ENCODE data around the gene GRN.

Gene GRN

GRCh38 chr17:44344939-44345453 is at the start of gene GRN:
Gene GRN, plus strand, starts transcription at chr17:44345302. Its CDS starts 3,863 bp downstream, at chr17:44349165.
- DNase-seq (ENCODE audit: low read depth), result peak; percentile 99

DNA sequence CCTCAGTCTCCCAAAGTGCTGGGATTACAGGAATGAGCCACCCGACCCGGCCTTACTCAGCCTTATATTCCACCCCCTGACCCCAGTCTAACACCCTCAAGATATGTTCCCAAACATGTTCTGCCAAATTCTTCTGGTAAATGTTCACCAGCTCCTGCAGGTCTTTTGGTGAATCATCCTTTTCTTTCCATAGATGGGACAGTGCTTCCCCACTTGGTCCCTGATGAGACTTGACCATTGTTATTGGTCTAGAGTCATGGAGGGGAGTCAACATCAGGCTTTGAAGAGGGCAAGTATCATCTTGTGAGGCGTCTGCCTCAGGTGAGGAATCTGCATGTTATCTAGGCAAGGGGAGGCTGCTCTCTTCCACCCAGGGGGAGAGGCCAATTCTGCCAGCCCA is 47.1 kb upstream of the GRN start:
- no peak for DNase-seq (ENCODE audit: low read depth)

- DNase-seq (ENCODE audit: low read depth), result no peak
These were observed 40.5 kb upstream of the GRN start for GRCh38 chr17:44304651-44305050.

DNA sequence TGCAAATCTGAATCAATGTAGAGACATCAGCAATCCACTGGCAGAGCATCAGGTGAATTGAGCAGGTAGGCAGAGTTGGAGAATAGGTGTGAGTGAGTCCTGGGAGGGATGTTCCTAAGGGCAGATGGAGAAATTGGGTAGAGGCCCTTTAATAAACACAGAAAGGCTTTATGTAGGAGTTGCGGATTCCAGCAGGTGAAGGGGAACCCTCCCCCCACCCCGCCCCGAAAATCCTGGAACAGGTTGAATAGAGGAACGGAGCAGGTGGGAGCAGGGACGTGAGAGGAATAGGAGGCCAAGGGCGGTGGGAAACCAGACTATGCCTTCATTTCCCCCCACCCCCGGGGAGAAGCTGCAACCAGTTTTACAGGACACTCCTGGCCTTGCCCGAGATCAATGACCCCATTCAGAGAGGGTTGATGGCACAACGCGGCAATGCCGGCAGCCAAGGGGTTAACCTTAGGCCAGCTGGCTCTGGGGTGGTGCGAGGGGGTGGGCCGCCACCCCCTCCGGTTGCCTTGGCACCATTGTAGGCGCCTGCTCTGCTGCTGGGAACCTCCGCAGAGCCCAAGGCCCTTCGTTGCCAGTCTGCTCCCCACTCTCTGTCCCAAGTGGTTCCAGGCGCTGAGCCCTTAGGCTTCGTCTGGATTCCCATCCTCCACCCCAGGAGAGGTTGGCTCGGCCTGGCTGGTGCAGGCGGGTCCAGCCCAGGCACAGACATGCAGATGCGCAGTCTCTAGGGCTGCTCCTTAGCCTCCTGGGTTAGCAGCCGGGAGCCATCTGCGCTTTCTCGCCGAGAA is 37.5 kb upstream of the GRN start:
- DNase-seq (ENCODE audit: low read depth), result peak; percentile 54

DNA sequence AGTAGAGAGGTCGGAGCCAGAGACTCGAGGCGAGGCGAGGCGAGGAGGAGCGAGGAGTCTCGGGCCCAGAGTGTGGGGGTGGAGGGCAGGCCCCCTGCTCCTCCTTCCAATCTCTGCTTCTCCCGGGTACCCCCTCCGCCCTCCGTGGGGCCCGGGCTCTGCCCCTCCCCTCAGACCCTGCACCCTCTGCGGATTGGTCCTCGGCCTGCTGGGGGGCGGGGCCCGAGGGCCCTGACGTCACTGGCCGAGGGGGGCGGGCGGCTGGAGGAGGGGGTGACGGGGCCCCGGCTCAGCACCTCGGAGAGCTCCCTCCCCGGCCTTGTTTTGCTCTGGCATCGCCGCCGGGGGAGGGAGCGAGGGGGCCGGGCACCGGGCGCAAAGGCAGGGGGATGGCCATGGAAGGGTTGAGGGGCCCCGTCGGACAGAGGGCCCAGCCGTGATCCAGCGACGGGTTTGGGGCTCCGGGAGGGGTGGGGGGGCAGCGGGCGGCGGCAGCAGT is 36.7 kb upstream of the GRN start, which contains the start of gene RUNDC3A:
RUNDC3A (plus strand) TSS at position 282 of the 499 bp plus-strand sequence. CDS start 232 bp downstream, outside the sequence.
- DNase-seq (ENCODE audit: low read depth), result peak; percentile 80

DNA sequence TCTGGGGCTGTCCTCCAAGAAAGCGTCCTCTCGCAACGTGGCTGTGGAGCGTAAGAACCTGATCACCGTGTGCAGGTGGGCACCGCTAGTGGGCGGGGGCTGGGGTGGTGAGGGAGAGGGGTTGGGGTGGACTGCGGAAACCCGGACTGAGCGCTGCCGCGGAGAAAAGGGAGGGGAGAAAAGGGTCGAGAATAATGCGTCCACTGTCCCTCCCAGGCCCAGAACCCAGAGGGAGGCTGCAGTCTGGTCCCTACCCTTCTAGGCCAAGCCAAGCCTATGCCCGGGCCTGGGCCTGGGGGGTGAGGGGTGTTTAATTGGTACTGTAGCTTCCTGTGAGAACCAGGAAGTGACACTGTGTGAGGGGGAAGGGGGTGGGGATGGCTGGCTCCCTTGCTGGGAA is 36.2 kb upstream of the GRN start:
- no peak for DNase-seq (ENCODE audit: low read depth)

DNA sequence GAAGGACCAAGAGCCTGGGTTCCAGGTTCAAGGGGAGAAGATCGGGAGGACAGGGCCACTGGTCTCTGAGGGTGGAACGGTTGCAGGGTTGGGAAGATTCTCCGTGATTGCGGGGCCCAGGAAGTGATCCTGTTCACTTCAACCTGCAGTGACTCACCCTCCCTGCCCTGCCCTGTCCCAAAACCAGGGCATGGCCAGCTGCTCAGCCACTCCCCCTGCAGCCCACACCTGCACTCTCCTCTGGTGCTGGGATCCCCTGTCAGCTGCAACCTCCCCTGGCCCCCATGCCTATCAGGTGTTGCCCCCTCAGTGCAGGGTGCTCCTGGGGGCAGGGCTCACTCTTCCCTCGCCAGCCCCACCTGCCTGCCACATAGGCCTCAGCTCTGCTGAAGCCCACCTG is 35.6 kb upstream of the GRN start:
- no peak for DNase-seq (ENCODE audit: low read depth)

DNA sequence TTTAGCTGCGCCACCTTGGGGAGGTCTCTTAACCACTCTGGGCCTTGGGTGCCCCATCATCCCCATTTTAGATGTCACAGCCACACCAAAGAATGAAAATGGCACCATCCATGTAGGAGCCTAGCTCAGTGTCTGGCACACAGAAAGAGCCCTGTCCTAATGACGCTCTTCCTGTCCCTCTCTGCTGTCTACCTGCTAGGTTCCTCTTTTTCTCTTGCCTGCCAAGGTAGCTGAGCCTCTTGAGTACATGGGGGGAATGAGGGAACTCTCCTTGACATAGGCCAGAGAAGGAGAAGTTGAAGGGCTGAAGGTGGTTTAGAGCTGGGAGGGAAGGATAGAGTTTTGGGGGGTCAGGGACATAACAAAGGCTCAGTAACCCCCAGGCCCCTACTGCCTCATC is 34.9 kb upstream of the GRN start:
- DNase-seq (ENCODE audit: low read depth), result no peak

DNA sequence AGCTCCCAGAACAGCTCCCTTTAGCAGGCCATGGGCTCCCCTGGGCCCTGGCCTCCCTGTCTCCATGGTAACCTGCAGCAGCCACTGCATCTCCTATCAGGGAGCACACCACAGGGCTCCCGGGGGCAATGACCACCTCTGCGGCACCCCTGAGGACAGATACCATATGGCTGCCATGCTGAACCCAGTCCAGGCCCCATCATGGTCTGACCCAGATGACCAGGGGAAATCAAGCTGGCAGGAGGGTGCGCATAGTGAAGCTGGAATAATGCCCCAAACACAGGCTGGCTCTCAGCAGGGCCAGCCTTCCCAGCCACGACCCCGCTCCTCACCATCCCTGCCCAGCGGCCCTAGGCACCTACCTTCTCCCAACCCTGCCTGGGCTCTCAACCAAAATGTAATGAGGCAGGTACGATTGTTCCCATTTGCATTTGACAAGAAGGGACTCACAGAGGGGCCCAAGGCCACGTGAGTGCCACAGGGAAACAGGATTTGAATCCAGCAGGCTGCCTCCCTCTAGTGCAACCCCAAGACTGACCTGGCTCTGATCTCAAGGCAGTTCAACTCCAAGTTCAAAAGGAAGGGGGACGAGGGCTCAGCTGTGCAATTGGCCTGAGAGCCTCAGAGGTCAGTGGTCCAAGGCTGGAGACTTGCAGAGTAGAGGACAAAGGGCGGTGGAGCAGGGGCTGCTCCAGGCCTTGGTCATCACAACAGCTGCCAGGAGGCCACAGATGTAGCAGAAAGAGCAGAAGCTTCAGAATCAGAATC is 34.3 kb upstream of the GRN start:
- no peak for DNase-seq (ENCODE audit: low read depth)

DNA sequence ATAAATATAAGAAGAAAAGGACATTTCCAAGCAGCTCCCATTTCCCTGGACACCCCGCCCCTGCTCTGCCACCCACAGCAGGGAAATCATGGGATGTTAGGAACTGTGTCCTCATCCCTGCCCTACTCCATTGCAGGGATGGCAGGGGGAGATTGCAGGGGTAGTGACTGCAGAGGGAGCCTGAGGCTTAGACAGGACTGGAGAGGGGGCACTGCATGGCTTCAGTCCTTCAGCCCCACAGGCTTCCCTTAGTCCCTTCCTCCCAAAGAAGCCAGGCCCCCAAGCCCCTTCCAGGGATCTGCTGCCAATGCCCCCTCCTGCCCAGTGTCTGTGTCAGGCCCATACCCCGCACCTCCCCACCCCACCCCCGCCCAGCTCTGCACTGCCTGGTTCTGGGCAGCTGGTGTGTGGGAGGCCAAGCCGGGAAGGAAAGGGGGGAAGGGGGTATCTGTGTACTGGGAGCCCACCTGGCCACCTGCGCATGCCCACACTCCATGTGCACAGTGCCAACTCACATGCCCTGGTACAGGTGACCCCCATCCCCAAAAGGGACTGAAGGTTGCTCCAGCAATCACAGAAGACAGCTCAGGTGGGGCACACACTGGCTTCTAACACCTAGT is 33.4 kb upstream of the GRN start:
- DNase-seq (ENCODE audit: low read depth), result no peak

DNA sequence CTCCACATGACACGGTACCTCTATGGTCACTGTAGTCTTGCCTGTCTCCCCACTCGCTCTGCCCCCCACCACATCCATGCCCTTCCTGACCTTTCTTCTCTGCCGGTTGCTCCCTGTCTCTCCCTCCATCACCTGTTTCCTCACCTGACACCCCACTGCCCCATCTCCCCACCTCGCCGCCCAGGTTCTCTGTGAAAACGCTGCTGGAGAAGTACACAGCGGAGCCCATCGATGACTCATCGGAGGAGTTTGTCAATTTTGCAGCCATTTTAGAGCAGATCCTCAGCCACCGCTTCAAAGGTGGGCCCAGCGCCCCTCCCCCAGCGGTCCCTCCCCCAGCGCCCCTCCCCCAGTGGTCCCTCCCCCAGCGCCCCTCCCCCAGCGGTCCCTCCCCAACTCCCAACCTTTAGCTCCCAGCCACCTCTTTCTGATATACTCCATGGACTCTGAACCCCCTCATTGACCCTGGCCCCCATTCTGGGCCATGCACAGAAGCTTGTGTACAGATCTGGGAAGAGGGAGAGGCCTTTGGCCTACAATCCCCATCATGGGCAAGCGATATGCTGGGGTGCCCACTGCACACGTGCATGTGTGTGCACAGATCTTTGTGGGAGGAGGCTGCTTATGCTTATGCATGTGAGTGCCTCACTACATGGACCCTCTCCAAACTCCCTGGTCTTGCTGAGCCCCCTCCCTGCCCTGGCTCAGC is 32.6 kb upstream of the GRN start:
- DNase-seq (ENCODE audit: low read depth), result no peak

GRCh38 chr17:44314031-44314430 is 31.1 kb upstream of the GRN start:
- DNase-seq (ENCODE audit: low read depth), result no peak

DNA sequence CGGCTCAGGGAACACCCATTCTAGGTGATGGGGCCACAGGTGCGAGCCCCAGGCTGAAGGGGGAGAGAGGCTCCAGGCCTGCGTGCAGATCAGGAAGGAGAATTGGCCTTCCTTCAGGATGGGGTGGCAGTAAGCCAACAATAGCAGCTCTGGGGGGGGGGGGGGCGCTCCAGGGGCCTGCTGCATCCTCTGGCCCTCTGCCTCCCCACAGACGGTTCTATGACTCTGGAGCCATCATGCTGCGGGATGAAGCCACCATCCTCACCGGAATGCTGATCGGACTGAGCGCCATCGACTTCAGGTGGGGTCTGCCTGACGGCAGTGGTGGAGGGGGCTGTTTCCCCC is 30.6 kb upstream of the GRN start:
- DNase-seq (ENCODE audit: low read depth), result no peak

DNA sequence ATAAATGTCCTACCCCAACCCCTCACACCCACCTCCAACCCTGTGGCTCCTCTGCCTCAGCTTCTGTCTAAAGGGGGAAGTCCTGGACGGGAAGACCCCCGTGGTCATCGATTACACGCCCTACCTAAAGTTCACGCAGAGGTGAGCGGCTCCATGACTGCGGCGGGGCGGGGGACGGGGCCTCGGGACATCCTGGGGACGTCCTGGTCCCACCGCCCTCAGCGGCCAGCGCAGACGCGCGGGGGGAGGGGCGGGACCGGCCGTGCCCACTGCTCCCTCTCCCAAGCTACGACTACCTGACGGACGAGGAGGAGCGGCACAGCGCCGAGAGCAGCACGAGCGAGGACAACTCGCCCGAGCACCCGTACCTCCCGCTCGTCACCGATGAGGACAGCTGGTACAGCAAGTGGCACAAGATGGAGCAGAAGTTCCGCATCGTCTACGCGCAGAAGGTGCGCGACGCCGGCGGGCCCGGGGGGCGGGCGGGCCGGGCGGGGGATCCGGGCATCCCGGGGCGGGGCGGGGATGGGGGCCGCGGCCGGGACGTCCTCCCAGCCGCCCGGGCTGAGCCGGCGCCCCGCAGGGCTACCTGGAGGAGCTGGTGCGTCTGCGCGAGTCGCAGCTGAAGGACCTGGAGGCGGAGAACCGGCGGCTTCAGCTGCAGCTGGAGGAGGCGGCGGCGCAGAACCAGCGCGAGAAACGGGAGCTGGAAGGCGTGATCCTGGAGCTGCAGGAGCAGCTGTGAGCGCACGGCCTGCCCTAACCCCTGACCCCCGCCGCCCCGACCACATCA is 30.0 kb upstream of the GRN start:
- peak; percentile 28 for DNase-seq (ENCODE audit: low read depth)

DNA sequence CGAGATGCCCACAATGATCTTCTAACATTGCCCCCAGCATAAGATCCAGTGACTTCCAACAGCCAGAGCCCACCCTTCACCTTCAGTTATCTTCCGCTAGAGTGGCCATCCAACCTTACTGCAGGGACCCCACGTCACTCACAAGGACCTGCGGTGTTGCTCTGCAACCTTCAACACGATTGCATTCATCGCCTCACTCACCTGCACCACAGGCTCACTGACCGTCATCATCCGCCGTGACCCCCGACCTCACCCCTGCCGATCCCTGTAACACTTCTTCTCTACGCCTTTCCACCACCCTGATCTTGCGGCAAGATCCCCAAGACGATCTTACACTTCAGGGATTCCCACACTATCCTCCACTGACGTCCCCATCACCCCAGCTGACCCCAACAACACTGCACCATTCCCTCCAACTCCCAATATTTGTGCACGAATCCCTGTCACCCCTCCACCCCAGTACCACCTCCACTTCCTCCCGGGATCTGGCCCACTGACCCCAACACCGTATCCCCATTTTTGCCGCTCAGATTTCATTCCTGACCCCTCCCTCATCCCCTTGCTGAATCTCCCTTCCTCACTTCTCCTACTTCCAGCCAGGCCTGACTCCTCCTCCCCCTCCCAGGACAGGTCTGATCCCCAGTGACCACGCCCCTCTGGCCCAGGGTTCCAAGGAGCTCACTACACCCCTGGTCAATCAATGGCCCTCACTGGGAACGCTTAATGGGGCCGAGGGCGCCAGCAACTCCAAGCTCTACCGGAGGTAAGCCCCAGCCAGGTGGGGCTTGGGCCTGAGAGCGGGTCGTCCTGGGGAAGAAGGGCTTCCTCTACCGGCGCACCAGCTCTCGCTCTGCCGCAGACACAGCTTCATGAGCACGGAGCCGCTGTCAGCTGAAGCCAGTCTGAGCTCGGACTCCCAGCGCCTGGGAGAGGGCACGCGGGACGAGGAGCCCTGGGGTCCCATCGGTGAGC is 29.1 kb upstream of the GRN start:
- DNase-seq (ENCODE audit: low read depth), result no peak

GRCh38 chr17:44317545-44317944 is 27.6 kb upstream of the GRN start:
- no peak for DNase-seq (ENCODE audit: low read depth)

DNA sequence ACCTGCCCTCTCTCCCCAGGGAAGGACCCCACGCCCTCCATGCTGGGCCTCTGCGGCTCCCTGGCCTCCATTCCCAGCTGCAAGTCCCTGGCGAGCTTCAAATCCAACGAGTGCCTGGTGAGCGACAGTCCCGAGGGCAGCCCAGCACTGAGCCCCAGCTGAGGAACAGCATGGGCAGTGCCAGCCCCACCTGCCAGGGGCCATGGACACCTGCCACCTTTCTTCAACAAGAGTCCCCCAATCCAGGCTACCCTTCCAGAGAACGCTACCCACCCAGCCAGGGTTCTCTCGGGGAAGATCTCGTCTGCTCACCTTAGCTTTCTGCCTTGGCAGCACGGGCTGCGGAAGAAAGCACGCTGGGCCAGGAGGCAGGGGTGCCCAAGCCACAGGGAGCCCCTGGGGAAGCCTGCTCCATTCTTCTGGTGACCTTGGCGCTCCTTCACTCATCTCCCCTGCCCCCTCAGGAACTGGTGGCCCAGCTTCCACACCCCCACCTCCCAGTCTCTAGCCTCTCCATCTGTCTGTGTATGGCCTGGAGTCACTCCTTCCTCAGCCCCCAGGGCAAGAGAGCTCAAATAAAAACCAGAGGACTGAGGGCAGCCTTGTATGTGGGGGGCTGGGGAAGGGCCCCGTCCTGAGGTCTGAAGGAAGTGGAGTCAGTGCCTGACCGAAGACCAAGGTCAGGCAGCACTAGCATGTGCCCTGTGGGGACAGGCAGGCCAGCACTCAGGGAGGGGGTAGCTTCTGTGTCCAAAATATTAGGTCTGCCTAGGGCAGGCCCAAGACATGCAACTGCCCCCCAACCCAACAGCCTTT is 26.8 kb upstream of the GRN start:
- no peak for DNase-seq (ENCODE audit: low read depth)

GRCh38 chr17:44320066-44320465 is 25.0 kb upstream of the GRN start:
- DNase-seq (ENCODE audit: low read depth), result no peak

All from EH (cell line).